NCI-H2196 treated with DMSO at 0.1 percent for 48 hours (cell line): ENCODE measurements around the gene TMIE.

ENCODE experiments used
- DNase-seq: peaks from one replicate; lab custom pipeline; 2025; ENCODE audit not compliant: unreplicated experiment; lab: John Stamatoyannopoulos, UW

Gene TMIE

DNA sequence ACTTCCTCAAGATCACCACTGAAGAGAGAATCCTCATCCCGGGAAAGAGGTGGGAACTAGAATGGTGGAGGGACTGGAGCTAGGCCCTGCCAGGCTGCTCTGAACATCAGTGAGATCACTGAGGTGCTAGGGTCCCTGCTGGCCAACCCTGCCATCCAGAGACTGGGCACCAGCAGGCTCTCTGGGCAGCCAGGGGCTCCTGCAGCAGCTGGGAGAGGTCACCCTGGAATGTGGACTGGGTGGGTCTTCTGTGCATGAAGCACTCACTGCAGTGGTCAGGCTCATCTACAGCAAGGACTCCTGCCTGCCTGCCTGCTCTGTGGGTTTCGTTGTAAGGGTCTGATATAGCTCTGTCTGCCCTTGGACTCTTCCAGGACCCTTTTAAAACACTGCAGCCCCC is 32.6 kb upstream of the TMIE start:
- DNase-seq: no peak

DNA sequence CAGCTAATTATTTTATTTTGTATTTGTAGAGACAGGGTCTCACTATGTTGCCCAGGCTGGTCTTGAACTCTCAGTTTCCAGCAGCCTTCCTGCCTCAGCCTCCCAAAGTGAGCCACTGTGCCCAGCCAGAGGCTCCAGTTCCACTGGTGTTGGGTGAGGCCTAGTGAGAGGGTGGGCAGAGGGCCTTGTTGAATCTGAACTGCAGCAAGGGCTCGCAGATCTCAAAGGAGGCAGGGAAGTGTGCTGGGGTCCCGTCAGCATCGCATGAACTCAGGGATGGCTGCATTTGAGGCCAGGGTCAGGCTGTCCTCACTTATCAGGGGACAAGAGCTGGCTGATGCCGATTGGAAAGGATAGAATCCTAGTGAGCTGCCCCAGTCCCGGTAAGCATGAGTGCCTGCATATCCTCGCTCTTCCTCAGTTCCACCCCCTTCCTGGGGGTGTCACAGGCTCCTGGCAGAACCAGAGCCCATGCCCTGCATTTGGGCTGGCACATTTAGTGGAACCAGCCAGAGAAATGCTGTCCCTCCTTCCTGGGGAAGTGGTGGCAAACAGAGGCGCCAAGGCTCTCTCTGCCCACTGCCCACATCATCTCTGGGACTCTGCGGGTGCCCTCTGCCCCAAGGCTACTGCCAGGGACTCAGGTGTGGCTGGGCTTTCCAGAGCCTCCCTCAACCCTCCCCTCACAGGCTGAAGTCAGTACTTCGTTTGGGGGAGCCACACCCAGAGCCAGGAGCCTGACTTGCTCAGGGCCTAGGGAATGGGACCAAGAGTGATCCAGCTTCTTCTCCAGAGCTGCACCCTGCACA is 31.8 kb upstream of the TMIE start:
- DNase-seq: no peak

DNA sequence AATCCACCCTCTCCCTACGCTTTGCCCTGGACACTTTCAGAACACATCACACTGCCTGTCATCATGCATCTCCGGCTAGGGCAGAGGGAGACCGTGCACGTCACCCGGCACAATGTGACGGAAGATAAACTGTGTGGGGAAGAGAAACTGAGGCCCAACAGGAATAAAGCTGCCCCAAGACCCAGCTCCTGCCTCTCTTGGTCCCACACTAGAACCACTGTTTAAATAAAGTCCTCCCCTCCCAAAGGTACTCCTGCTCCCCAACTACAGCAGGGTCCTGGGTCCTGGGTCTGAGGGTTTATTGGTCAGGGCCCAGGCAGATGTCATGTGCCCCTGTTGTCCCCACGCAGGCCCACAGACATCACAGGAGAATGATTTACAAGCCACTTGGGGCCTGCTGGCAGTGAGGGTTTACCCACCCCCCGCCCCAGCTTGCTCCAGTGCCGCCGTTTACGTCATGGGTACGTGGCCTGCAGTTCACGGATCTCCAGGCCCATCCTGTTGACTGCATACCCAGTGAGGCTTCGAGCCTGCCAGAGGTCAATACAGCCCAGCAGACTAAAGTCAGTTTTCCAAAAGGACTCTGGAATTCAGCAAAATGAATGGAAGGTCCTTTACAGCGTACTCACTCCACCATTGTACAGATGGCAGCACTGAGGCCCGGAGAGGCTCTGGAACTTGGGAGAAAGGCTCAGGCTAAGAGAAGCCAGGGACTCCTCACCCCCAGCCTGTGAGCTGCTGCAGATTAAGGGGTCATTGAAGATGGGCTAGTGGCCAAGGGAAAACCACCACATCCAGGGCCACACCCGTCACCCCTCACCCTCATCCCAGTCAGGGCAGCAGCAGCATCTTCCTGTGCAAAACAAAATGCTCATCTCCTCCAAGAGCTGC is 30.9 kb upstream of the TMIE start:
- no peak for DNase-seq

DNA sequence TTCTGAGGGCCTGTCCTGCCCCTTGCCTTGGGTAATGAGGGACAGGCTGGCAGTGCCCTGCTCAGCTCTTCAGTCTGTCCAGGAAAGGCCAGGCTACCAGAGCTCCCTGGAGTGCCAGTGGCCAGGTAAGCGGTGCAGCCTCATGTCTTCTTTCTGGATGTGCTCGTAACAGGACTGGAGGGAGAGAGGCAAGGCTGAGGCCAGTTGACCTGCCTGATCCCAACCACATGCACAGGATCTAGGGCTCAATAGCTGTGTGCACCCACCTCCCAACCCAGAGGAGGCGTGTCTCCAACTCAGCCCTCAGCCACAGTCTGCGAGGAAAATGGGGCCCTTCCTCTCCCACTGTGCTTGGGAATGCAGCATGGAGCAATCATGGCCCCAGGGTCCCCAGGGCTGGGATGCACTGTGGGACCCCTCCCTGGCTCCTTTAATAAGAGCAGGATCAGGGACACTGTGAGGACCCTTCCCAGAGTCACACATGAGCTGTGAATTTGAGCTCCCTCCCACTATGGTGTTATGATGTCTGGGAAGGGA is 30.2 kb upstream of the TMIE start:
- no peak for DNase-seq

DNA sequence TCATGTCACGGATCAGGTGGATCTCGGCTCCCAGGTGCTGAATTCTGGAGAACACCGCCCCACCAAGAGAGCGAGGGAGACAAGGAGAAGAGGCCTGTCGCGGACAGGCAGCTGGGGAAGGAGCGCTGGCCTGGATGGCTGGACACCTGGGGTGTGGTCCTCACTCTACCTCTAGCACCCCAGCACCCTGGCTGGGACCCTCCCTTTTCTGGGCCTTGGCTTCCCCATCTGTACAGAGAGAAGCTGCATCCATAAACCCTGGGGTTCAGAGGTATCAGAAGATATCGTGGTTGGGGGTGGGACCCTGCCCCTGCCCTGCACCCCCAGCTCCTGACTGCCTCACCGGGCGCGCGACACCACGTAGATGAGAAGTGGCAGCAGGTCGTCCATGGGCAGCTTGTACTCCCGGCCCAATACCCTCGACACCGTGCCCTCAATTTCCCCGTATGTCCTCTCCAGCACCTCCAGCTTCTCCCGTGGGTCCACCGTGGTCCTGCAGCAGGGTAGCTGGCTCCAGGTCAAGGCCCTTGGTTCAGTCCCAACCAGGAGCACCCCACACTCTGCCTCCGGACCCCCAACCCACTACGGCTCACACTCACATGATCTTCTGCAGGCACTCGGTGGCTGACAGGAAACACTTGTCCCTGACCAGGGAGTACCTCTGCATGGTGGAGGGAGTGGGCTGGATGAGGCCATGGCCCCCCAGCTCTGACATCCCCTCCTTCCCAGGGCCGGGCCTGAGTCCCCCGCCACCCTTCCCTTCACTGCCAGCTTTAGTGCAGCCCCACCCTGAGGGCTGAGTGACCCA is 29.4 kb upstream of the TMIE start:
- no peak for DNase-seq

DNA sequence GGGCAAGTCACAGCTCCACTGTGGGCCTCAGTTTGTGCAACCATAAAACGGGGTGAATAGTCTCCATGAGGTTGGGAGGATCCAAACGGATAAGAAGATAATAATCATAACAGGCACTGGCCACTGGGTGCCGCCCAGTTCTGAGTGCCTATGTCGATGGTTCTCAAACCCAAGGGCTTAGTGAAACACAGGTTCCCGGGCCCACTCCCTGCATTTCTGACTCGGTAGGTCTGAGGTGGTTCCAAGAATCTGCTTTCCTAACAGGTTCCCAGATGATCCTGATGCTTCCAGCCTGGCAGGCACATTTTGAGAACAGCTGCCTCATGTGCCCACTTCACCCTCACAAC is 28.9 kb upstream of the TMIE start:
- DNase-seq: no peak

DNA sequence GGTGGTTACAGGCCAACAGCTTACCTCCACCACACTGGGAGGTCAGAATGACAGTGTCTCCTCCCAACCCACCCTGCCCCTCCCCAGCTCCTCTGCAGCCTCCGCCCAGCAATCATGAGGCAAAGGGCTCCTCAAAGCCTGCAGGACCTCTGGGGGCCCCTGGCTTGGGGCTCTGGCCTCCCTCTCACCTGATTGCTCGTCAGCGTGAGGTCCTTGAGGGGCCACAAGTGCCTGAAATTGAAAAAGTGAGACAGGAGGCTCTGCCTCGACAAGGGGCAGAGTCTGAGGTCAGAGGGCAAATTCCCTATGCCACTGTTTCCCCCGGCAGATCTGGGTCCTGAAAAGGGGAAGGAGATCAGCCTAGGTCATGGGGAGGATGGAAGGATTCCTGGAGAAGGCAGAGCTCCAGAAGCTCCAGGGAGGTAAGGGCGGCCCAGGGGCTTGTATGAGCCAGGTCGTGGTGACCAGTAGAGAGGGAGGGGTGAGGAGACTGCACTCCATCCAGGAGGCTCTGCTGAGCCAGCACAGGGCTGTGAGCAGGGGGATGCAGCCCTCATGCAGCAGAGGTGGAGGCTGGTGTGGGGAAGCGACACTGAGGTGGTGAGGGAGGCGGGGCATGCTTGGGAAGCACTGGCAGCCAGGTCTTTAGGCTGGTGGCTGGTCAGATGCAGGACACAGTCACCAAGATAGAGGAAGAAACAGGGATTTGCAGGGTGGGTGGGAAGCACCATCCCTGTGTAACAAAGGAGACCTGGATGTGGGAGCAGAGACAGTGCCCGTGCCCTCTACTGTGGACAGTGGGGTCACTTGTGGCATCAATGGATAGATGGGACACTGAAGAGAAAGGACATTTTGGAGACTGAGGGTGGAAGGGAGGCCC is 27.8 kb upstream of the TMIE start:
- DNase-seq: no peak

DNA sequence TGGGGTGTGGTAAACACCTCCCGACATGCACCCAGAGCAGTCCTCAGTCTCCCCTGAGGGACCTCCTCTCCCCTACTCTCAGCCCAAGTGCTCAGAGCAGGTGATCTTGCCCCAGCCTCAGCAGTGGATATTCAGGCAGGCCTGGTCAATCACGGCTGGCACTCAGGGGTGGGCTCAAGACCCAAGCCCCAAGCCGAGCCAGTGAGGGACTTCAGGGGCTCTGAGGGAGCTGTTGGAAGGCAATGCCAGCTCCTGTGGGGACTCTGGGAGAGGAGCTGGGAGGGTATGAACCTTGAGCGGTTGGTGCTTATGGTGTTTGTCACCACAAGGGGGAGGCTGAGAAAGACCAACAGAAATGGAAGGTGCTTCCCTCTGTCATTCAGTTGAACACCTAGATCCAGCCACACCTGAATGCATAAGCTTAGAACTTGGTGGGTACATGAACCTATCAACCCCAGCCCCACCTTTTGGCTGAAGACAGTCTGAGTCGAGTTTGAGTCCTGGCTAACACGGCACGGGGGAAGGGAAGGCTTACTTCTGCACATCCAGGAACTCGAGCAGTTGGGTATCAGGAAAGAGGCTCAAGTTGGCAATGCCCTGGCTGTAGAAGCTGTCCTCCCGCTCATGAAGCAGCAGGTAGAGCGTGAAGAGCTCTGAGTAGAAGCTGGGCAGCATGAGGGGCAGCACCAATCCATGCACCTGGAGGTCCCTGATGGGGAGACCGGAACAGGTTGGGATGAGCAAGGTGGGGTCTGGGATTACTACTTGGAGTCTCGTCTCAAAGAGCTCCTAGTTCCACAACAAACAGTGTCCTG is 27.0 kb upstream of the TMIE start:
- no peak for DNase-seq

DNA sequence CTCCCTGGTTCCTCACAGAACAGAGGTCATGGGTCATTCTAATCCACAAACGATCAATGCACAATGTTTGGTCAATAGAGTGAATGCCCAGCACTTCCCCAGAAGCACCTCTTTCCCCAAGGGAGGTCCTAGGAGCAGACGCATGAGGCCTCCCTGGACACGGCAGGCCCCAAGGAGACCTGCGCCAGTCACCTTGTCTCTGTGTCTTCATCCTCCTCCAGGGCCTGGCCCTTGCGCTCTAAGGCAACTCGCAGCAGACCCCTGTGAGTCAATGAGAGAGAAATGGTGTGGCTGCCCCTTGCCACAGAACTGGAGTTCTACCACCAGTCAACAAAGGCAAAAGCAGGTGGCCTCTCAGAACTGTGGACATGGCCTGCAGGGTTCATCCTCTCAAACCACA is 25.8 kb upstream of the TMIE start:
- DNase-seq: no peak

DNA sequence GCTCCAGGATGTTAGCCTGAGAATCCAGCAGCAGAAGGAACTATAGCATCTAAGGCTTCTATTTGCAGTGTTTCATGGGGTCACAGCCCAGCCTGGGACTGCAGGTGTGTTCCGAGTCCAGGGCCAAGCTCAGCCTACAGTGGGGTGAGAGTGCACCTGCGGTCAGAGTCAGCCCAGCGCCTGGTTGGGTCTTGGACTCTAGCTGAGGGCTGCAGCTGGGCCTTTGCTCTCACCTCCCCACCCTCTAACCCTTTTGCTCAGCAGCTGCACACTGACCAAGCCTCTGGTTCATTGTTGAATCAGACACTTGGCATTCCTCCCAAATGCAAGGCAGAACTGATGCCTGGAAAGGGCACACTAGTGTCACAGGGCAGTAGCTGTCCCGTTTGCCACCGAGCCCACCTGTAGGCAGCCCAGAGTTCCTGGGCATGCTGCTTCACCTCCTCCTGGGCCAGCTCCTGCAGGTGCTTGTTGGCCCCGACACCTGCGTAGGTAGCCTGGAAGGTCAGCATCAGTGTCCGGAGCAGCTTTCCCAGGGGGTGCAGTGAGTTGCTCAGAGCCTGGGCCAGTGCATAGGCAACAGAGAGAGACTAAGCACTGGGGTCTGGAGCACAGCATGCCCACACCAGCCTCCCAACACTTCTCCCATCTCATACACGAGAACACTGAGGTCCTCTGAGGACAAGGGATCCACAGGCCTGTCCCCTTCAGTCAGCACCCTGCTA is 25.2 kb upstream of the TMIE start:
- DNase-seq: no peak

DNA sequence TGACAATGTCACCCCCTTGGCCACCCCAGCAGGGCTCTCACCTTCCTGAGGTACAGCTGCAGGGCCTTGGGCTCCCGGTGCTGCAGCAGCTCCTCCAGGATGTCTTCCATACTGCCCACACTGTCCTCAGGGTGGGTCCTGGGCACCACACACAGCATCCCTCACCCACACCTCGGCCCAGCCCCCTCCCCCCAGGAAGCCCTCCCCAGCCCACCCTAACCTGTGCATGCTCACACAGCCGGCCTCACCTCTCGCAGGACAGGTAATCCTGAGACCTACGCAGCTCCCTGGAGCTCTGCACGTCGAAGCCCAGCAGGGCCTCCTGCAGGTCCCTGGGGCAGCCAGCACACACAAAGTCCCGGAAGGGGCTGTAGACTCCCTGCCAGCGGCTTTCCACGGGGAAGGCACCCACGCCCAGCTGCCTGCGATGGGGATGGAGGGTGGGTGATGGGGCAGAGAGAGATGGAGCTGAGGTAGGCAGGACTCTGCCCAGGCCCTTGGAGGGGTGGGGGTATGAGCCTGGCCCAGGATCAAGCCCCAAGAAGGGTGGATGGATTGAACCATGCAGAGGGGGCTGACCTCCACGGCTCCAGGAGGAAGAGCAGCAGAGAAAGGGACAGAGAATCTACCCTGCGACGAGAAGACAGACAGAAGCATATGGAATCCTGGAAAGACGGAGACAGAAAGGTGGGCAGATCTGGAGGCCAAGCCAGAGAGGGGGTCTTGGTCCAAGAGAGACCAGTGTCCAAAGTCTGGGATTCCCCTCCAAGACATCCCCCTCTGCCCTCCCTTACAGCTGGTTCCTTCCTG is 24.4 kb upstream of the TMIE start:
- no peak for DNase-seq

DNA sequence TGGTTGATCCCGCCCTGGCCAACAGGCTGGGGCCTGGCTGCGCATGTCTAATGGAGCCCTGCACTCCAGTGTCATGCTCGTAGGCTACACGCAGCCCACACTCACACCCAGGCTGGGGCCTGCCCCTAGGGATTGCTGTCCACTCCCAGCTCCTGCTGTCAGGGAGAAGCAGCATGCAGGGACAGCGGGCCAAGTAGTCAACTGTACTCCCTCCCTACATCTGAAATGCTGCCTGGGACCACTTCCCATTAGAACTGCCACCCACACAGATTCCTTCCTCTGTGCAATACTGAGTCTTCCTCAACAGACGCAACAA is 23.8 kb upstream of the TMIE start:
- DNase-seq: no peak

DNA sequence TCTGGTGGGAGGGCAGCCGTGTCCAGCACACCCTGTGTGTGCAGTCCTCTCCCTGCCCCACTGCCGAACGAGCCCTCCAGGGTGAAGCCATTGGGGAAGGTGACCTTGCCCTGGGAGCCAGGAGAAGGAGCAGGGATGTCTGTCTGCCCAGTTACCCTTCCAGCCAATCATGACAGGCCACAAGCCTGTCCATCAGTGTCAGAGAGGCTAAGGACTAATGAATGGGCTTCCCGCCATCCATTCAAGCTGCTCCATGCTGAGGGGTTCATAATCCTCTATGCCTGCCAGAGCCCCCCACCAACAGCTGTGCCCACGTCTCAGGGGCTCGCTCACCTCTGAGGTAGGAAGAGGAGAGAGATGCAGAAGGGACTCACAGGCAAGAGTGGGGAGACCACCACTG is 22.9 kb upstream of the TMIE start:
- no peak for DNase-seq

DNA sequence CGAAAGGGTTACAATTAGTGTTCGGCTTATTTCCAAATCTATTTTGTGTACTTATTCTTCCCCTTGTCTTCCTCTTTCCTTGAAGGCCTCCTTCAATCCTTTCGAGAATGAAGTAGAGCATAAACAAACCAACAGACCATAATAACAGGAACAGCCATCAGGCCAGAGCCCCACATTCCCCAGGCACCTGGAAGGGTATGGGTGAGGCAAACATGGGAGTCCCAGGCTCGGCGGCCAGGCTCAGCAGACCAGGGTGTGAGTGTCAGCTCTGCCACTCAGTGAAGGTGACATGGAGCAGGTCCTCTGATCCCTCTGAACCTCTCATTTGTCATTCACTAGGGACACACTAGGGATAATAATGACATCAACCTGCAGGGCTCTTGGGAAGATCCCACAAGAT is 21.5 kb upstream of the TMIE start:
- DNase-seq: no peak

DNA sequence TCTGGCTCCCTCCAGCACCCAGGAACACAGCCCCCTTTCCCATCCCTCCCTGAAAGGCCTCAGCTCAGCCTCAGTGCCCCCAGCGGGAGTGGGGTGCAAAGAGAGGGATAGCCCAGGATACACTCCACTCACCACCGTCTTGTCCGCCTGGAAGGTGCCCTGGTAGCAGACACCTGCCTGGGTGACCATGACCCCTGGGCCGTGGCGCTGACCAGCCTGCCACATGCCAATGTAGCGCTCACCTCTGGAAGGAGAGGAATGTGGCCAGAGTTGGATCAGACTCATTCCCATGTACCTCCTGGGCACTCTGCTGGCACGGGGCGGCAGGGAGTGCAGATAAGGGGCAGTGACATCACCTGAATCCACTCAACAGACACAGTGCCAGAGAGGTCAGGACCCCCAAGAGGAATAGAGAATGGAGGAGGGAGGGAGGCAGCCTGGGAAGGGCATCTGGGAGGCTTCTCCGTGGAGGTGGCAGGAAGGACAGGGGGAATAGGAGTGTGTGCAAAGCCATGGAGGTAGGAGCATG is 20.8 kb upstream of the TMIE start:
- no peak for DNase-seq

DNA sequence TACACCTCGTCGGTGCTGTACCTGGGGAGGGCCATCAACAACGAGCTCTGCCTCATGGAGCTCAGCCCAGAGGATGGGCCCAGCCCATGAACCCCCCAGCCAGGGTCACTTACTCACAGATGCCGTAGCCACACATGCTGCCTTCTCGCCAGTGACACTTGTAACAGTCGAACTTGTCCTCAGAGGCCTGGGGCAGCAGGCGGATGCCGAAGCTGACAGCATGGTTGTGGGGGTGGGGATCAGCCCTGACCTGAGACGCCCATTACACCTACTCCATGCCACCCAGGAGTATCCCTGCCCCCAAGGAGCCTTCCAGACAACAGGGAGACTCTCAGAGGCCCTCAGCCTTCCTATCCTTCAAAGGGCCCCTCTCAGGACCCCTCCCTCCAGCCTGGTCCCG is 19.8 kb upstream of the TMIE start:
- DNase-seq: no peak

DNA sequence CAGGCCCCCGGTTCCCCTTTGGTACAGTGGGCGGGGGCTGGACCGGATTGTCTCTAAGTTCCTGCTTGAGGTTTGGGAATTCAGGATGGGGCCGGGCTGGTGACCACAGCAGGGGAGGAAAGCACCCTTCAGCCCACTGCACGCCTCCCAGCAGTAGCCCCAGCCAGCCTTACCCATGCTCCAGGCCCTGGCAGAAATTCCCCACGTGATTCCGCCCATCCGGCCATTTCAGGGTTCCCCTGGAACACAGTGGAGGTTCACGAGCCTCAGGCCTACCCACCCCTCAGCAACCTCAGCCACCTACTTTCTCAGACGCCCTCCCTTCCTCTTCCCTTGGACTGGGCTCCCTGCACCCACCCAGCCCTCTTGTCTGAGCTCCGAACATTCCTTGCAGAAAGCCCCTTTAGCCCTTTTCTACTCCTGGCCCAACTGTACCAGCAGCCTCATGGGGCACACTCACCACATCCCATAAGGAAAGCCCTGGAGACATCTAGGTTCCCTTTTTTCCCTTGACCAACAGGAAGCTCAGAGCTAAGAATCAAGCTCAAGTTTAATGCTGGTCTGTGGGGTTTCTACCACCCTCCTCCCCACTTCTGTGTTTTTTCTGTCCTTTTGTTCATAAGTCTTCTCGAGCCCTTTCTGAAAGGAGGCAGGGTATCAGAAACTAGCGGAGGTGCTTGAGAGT is 19.2 kb upstream of the TMIE start:
- no peak for DNase-seq
